ENCODE results near the gene ARRB1.

The ARRB1 gene

DNA sequence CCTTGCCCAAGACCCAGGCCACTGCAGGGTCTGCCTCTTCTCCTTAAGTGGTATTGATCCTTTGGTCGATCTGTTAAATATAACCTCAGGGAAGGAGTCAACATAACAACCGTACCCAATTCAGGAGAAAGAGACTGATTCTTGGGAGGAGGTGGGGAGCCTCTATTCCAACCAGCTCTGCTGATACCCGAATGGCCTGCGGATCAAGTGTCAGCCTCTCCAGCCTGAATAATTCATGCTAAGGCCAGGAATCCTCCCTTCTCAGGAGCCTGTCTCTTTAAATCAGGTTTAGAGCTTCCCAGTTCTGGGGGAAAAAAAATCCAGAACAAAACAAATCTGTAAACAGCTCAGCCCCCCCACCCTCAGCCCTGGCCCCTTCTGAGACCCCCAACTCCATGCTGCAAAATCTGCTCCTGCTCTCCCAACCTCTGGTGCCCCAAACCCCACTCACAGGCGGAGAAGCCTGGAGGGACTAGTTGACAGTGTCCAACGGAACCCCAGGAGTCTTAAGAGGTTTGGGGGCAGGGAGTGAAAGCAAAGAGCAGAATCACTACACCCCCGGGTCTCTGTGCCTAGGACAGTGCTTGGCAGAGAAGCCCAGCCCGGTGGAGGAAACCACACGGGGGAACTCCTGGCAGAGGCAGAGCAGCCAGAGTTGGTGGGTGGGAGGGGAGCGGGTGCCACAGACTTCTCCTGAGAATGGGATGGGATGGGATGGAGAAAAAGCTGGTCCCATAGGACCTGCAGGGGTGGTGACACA lies 111.8 kb downstream of the ARRB1 start:
- FAIRE-seq (no peak), DNase-seq (ENCODE audit: insufficient read length) (no peak)
- TF ChIP-seq TAF1 (IDR thresholded peaks at IDR 0.05; ENCODE audit: borderline replicate concordance, low read depth, low read length) (no peak), POLR2AphosphoS5 (IDR thresholded peaks at IDR 0.05; ENCODE audit: low read depth, low read length) (no peak)

DNA sequence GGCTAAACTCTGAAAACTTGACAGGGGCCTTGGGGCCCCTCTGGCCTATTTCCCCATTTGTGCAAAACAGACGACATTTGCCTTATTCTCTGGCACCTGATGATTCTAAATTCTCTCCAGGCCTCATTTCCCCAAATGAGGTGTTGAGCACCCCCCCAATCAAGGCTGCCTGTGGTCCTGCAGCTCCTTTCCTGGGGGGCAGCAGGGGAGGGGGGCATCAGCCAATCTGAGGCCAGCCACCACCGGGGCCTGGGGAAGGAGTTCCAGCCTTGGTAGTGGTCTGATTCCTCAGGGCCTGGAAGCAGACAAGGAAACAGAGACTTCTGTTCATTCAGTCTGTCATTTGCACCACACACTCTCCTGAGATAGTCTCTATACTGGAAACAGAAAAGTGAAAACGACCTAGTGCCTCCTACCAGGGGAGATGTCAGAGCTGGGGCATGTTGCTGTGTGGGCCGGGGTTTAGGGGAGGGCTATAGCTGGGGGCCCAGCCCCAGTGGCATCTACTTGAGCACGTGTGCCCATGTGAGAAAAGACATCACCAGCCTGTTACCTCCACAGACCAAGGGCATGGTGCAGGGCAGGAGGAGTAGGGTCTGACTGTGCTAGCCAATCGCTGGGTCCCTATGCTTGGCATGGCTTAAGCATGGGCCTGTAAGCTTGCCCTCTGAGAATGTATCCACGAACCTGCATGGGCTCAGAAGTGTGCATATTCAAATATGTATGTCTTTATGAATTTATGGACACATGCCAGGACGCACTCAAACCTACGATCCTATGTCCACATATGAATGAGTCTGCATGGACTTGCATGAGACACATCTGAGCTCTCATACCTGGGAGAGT lies 112.6 kb downstream of the ARRB1 start:
- DNase-seq (ENCODE audit: insufficient read length) (no peak), FAIRE-seq (no peak)
- no peak for TF ChIP-seq POLR2A (IDR thresholded peaks at IDR 0.05; ENCODE audit: low read depth, low read length)
- TF ChIP-seq TAF1 (IDR thresholded peaks at IDR 0.05; ENCODE audit: borderline replicate concordance, low read depth, low read length), result no peak
- no peak for TF ChIP-seq POLR2AphosphoS5 (IDR thresholded peaks at IDR 0.05; ENCODE audit: low read depth, low read length)

GRCh38 chr11:75237050-75237449 lies 114.4 kb downstream of the ARRB1 start:
- TF ChIP-seq POLR2A (IDR thresholded peaks at IDR 0.05; ENCODE audit: low read depth, low read length), result no peak
- TF ChIP-seq TAF1 (IDR thresholded peaks at IDR 0.05; ENCODE audit: borderline replicate concordance, low read depth, low read length), result no peak
- no peak for TF ChIP-seq POLR2AphosphoS5 (IDR thresholded peaks at IDR 0.05; ENCODE audit: low read depth, low read length)
- no peak for DNase-seq (ENCODE audit: insufficient read length)
- FAIRE-seq, result no peak

GRCh38 chr11:75236062-75236461 lies 115.4 kb downstream of the ARRB1 start:
- DNase-seq (ENCODE audit: insufficient read length) (no peak), FAIRE-seq (no peak)
- no peak for TF ChIP-seq TAF1 (IDR thresholded peaks at IDR 0.05; ENCODE audit: borderline replicate concordance, low read depth, low read length)
- no peak for TF ChIP-seq POLR2A (IDR thresholded peaks at IDR 0.05; ENCODE audit: low read depth, low read length)
- no peak for TF ChIP-seq POLR2AphosphoS5 (IDR thresholded peaks at IDR 0.05; ENCODE audit: low read depth, low read length)

DNA sequence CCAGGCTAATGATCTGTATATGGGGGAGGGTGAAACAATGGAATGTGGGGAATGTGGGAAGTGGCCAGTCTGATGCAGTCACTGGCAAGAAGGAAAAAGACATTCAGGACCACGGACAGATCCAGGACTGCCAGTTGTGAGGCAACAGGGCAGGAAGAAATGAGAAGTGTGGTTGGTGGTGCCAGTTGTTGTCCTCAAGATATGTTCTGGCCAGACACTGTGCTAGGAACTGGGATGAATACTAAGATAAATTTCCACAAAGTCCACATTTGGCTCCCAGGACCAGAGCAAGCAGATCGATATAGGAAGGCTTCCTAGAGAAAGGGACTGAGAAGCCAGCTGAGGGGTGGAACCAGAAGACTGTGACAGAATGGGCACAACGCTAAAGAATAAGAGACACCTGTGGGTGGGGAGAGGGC lies 117.7 kb downstream of the ARRB1 start:
- DNase-seq (ENCODE audit: insufficient read length) (no peak), FAIRE-seq (no peak)
- no peak for TF ChIP-seq TAF1 (IDR thresholded peaks at IDR 0.05; ENCODE audit: borderline replicate concordance, low read depth, low read length)
- no peak for TF ChIP-seq POLR2AphosphoS5 (IDR thresholded peaks at IDR 0.05; ENCODE audit: low read depth, low read length)
- no peak for TF ChIP-seq POLR2A (IDR thresholded peaks at IDR 0.05; ENCODE audit: low read depth, low read length)

GRCh38 chr11:75230621-75231020 lies 120.8 kb downstream of the ARRB1 start:
- DNase-seq (ENCODE audit: insufficient read length) (no peak), FAIRE-seq (no peak)
- TF ChIP-seq POLR2A (IDR thresholded peaks at IDR 0.05; ENCODE audit: low read depth, low read length) (no peak), TAF1 (IDR thresholded peaks at IDR 0.05; ENCODE audit: borderline replicate concordance, low read depth, low read length) (no peak), POLR2AphosphoS5 (IDR thresholded peaks at IDR 0.05; ENCODE audit: low read depth, low read length) (no peak)

DNA sequence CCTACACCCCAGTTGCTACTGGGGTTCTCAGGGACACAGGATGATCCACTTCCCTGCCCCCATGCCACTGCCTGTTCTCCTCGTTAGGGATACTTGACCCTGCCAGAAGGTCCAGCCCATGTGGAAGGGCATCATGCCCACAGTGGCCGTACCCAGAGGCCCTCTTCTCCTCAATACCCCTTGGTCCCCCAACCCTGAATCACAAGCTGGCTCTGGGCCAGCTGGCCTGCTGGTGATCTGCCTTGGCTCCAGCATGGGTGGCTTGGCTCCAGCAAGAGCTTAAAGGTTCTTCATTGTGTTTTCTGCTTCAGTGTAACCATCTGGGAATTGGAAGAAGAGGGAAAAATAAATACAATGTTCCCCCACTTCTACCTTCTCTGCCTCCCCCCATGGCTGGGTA lies 122.0 kb downstream of the ARRB1 start:
- TF ChIP-seq TAF1 (IDR thresholded peaks at IDR 0.05; ENCODE audit: borderline replicate concordance, low read depth, low read length) (no peak), POLR2AphosphoS5 (IDR thresholded peaks at IDR 0.05; ENCODE audit: low read depth, low read length) (no peak), POLR2A (IDR thresholded peaks at IDR 0.05; ENCODE audit: low read depth, low read length) (no peak)
- DNase-seq (ENCODE audit: insufficient read length) (no peak), FAIRE-seq (no peak)

- FAIRE-seq, result no peak
- DNase-seq (ENCODE audit: insufficient read length), result no peak
- TF ChIP-seq POLR2A (IDR thresholded peaks at IDR 0.05; ENCODE audit: low read depth, low read length) (no peak), TAF1 (IDR thresholded peaks at IDR 0.05; ENCODE audit: borderline replicate concordance, low read depth, low read length) (no peak), POLR2AphosphoS5 (IDR thresholded peaks at IDR 0.05; ENCODE audit: low read depth, low read length) (no peak)
These were observed 125.7 kb downstream of the ARRB1 start for GRCh38 chr11:75225794-75226193.

DNA sequence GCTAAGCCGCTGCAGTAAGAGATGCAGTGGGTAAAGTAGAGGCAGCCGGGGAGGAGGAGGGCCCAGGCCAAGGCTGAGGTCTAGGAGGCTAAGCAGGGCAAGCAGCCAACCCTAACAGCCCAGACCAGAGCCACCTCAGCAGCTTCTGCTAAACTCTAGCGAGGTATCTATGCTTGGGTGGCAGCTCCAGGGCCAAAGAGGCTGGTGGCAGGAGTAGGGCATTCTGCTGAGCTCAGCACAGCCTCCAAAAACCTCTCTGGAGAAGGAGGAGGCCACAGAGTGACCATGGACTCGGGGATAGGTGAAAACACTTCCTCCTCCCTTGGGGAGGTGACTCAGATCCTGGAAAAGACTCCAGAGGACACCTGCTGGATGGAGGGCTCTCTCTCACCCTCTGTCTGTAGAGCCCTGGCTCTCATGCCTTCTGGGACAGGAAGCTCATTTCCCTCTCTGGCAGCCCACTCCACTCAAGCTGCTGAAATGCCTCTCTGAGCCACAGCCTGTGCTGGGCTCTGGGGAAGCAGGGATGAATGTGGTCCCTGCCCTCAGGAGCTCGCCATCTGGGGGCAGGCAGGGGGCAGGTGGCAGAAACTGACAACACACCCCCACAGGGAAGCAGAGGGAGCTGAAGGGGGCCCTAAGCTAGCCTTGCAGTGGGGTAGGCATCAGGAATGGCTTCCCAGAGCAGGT lies 127.4 kb downstream of the ARRB1 start:
- no peak for FAIRE-seq
- TF ChIP-seq POLR2A (IDR thresholded peaks at IDR 0.05; ENCODE audit: low read depth, low read length) (no peak), TAF1 (IDR thresholded peaks at IDR 0.05; ENCODE audit: borderline replicate concordance, low read depth, low read length) (no peak), POLR2AphosphoS5 (IDR thresholded peaks at IDR 0.05; ENCODE audit: low read depth, low read length) (no peak)
- no peak for DNase-seq (ENCODE audit: insufficient read length)

DNA sequence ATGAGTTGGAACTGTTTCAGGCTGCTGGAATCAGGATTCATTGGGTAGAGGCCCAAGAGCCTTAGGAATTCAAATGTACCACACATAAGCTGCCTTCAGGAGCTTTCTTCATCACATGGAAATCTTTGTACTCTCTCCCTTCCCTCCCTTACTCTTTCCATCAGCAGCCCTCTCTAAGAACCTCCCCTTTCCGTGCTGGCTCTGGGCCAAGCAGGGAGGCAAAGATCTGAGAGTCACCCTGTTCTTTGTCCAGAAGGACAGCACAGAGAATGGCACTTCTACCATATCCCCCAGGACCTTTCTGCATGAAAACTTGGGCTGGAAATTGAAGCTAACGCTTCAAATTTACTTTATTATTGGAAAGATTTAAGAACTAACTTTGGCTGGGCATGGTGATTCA lies 131.6 kb downstream of the ARRB1 start:
- FAIRE-seq, result no peak
- TF ChIP-seq POLR2A (IDR thresholded peaks at IDR 0.05; ENCODE audit: low read depth, low read length), result no peak
- TF ChIP-seq POLR2AphosphoS5 (IDR thresholded peaks at IDR 0.05; ENCODE audit: low read depth, low read length), result no peak
- TF ChIP-seq TAF1 (IDR thresholded peaks at IDR 0.05; ENCODE audit: borderline replicate concordance, low read depth, low read length), result no peak

GRCh38 chr11:75214843-75215242 lies 136.6 kb downstream of the ARRB1 start:
- DNase-seq (ENCODE audit: insufficient read length) (no peak), FAIRE-seq (no peak)
- TF ChIP-seq POLR2A (IDR thresholded peaks at IDR 0.05; ENCODE audit: low read depth, low read length), result no peak
- TF ChIP-seq POLR2AphosphoS5 (IDR thresholded peaks at IDR 0.05; ENCODE audit: low read depth, low read length), result no peak
- no peak for TF ChIP-seq TAF1 (IDR thresholded peaks at IDR 0.05; ENCODE audit: borderline replicate concordance, low read depth, low read length)

More for the DNA sequence above, 131.6 kb downstream of the ARRB1 start:
- DNase-seq (ENCODE audit: insufficient read length), result no peak

All from GM12892 (cell line).